Activated naive CD4-positive, alpha-beta T cell treated with anti-CD3 and anti-CD28 coated beads, Interleukin-2, amount 50 U/mL, for 24 hours (primary cell): ENCODE measurements around the gene DAPK3.
A peak's percentile ranks its signal among the peaks of the same experiment; 100 is the strongest.
"Not testable (repeated sequence)": the region's sequence is repeated elsewhere in the genome, so short reads cannot be mapped to it uniquely, and the experiment has no call there.

ENCODE experiments used
- H3K27ac Mint-ChIP-seq: one replicate; pipeline ENCODE4 v1.8.0; 2021; ENCODE audit warnings: mild to moderate bottlenecking, mixed read lengths
- H3K27me3 Mint-ChIP-seq: one replicate; pipeline ENCODE4 v1.8.0; 2021; ENCODE audit warnings: mixed read lengths
- H3K36me3 Mint-ChIP-seq: one replicate; pipeline ENCODE4 v1.8.0; 2021; ENCODE audit warnings: mixed read lengths
- H3K4me1 Mint-ChIP-seq: one replicate; pipeline ENCODE4 v1.8.0; 2021; ENCODE audit warnings: mixed read lengths
- H3K4me3 Mint-ChIP-seq: one replicate; pipeline ENCODE4 v1.8.0; 2021; ENCODE audit warnings: mild to moderate bottlenecking, mixed read lengths
- H3K9me3 Mint-ChIP-seq: one replicate; pipeline ENCODE4 v1.8.0; 2021; ENCODE audit warnings: mixed read lengths

DAPK3 gene

DNA sequence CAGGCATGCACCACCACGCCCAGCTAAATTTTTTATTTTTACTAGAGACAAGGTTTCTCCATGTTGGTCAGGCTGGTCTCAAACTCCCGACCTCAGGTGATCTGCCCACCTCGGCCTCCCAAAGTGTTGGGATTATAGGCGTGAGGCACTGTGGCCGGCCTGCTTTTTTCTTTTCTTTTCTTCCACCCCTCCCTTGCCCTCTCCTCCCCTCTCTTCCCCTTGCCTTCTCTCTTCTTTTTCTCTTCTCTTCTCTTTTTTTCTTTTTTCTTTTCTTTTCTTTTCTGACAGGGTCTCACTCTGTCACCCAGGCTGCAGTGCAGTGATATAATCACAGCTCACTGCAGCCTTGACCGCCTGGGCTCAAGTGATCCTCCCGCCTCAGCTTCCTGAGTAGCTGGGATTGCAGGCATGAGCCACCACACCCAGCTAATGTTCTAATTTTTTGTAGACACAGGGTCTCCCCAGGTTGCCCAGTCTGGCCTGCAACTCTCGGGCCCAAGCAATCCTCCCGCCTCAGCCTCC, 18.1 kb downstream of the DAPK3 start:
- H3K4me3 Mint-ChIP-seq, H3K27ac Mint-ChIP-seq, H3K27me3 Mint-ChIP-seq, H3K9me3 Mint-ChIP-seq, H3K36me3 Mint-ChIP-seq, H3K4me1 Mint-ChIP-seq: not testable (repeated sequence)

DNA sequence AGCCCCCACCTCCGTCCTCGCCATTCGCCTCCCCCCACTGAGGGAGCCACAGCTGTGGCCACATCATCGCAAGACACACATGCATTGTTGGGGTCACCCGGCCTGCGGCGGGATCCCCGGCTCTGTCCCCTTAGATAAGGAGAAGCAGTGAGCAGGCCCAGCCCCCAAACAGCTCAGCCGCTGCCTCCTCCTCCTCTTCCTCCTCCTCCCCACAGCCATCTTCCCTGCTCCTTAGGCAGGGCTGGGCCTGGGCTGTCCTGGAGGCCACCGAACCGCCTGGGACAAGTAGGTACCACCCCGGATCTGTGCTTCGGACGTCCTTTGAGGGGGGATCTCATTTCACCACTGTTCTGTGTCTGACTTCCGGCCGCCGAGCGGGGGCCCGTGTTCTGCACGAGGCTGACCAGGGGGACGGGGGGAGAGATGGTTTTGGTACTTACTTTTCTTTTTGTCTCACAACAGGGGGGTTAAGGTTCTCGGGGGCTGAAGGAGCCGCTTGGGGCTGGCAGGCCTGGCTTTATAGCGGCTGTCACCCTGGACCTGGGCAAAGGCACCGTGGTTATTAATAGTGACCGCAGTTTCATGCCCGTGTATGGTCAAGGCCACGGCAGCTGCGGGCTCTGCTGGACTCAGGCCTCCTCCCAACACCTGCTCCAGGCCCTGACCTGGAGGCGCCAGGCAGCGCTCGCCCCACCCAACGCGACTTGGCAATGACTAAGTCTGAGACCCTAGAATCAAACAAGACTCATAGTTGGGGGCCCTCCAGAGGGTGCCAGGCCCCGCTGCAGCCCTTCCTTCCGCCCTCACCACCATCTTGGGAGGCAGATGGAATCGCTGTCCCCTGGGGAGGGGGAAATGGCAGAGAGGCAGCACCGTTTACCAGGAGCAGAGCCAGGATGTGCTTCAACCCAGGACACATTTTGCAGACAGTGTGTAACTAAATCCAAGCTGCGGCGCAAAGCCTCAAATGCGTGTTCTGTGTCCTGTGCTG, 19.7 kb downstream of the DAPK3 start:
- no peaks in the 10 kb centered on the region for H3K36me3 Mint-ChIP-seq
- H3K9me3 Mint-ChIP-seq = no peaks in the 10 kb centered on the region
- peaks cover 7% of the 10 kb centered on the region for H3K4me1 Mint-ChIP-seq
- H3K4me3 Mint-ChIP-seq = peak overlapping the region; percentile 74
- peaks cover 2% of the 10 kb centered on the region for H3K27me3 Mint-ChIP-seq
- peak overlapping the region; percentile 8 for H3K27ac Mint-ChIP-seq

DNA sequence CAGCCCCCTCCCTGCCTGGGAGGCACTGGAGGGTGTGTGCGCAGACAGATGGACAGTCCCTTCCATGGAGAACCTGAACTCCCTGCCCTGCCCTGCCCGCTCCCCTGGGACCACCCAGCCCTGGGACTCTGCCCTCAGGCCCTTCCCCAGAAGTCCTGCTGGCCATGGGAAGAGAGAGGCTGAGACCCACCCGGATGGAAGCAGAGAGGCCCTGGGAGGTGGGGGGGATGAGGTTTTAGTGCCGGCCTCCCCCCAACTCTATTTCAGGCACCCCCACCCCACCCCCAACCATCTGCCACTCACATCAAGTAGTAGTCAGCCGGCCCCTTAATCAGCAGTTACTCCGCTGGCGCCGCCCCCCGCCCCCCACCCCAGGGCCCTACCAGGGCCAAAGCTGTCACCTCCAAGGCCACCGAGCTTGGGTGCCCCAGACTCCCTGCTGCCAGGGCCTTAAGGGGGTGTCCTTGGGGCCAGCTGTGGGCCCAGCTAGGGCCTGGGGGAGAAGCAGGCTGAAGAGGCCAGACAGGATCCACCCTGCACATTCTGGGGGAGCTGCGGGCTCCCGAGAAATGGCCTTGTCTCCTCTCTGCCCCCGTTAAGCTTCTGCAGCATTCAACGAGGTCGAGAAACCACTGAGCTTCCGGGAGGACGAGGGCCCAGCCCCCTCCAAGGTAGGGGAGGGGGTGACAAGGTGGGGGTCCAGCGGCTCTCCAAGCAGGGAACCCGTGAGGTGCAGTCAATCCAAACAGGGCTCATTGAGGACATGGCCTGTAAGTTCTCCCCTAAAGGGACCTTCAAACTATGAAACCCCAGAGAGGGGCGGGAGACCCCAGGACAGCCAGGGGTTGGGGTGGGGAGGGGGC, 20.7 kb downstream of the DAPK3 start:
- Mint-ChIP-seq H3K4me3 (no peak overlapping the region), H3K9me3 (no peaks in the 10 kb centered on the region), H3K27me3 (peaks cover 2% of the 10 kb centered on the region), H3K4me1 (peaks cover 7% of the 10 kb centered on the region), H3K27ac (no peak overlapping the region), H3K36me3 (no peaks in the 10 kb centered on the region)

DNA sequence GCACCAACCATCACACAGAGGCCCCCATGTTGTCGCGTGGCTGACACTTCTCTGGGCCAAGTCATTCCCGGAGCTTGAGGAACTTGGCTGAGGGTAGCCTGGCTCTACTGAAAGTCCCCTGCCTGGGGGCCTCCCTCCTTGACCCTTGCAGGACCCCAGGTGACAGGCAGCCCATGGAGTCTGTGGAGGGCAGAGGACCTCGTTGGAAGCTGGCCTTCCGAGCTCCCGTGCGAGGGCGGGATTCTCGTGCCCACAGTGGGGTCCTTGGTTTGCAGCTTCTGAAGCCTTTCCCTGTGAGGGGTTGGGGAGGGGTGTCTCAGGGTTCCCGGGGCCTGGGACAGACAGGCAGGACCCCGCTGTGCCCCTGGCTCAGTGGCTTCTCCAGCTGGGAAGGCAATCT, 21.6 kb downstream of the DAPK3 start:
- Mint-ChIP-seq H3K27ac (no peak overlapping the region), H3K4me3 (no peak overlapping the region), H3K36me3 (no peaks in the 10 kb centered on the region), H3K27me3 (peaks cover 2% of the 10 kb centered on the region), H3K9me3 (no peaks in the 10 kb centered on the region), H3K4me1 (peaks cover 7% of the 10 kb centered on the region)

DNA sequence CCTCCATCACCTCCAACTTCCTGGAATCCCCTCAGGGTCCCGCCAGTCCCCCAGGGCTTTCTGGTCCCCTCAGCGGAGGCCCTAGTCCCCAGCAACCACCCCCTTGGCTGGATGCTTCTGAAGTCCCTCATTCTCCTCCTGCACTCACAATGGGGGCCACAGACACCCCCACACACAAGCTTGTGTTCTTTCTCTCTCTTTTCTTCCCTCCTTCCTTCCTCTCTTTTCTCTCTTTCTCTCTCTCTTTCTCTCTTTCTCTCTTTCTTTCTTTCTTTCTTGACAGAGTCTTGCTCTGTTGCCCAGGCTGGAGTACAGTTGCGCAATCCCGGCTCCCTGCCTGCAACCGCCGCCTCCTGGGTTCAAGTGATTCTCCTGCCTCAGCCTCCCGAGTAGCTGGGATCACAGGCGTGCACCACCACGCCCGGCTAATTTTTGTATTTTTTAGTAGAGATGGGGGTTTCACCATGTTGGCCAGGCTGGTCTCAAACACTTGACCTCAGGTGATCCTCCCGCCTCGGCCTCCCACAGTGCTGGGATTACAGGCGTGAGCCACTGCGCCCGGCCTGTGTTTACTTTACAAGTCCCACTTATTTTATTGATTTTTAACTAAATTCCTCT, 23.5 kb downstream of the DAPK3 start:
- not testable (repeated sequence) for H3K27ac Mint-ChIP-seq, H3K4me3 Mint-ChIP-seq, H3K4me1 Mint-ChIP-seq

DNA sequence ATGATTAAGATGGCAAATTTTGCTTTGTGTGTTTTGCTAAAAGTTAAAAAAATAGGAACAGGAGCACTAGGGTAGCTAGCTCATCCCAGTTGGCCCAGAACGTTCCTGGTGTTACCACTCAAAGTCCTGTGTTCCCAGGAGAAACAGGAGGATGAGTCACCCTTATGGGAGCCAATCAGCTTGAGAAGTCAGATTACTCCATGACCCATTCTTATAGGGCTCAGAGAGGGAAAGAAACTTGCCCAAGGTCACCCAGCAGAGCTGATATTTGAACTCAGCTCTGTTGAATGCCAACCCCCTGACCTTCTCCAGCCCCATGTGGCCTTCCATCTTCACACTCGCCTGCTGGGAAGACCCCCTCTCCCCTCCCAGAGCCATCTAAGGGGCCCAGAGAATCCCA, 25.1 kb downstream of the DAPK3 start:
- no peaks in the 10 kb centered on the region for H3K36me3 Mint-ChIP-seq
- H3K4me1 Mint-ChIP-seq = no peaks in the 10 kb centered on the region
- H3K4me3 Mint-ChIP-seq = no peak overlapping the region
- no peak overlapping the region for H3K27ac Mint-ChIP-seq
- no peaks in the 10 kb centered on the region for H3K9me3 Mint-ChIP-seq
- H3K27me3 Mint-ChIP-seq = peaks cover 2% of the 10 kb centered on the region

More for the DNA sequence above, 23.5 kb downstream of the DAPK3 start:
- not testable (repeated sequence) for H3K9me3 Mint-ChIP-seq, H3K36me3 Mint-ChIP-seq, H3K27me3 Mint-ChIP-seq

DNA sequence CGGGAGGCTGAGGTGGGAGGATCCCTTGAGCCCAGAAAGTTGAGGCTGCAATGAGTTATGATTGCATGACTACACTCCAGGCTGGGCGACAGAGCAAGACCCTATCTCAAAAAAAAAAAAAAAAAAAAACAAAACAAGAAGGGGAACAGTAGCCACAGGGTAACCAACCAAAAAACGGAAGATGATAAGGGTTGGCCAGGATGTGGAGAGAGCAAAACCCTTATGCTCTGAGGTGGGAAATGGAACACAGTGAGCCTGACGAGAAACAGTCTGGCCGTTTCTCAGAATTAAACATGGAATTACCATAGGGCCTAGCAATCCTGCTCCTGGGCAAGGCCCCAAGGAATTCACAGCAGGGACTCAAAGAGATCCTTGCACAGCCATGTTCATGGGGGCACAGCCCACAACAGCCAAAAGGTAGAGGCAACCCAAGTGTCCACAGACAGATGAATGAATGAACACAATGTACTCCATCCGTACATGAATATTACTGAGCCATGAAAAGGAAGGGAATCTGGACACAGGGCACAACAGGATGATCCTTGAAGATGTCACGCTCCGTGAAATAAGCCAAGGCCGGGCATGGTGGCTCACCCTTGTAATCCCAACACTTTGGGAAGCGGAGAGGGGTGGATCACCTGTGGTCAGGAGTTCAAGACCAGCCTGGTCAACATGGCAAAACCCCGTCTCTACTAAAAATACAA, 26.7 kb downstream of the DAPK3 start:
- no peaks in the 10 kb centered on the region for H3K36me3 Mint-ChIP-seq
- H3K9me3 Mint-ChIP-seq = no peaks in the 10 kb centered on the region
- H3K4me3 Mint-ChIP-seq = no peak overlapping the region
- H3K27me3 Mint-ChIP-seq = peaks cover 2% of the 10 kb centered on the region
- H3K4me1 Mint-ChIP-seq = no peaks in the 10 kb centered on the region
- no peak overlapping the region for H3K27ac Mint-ChIP-seq

DNA sequence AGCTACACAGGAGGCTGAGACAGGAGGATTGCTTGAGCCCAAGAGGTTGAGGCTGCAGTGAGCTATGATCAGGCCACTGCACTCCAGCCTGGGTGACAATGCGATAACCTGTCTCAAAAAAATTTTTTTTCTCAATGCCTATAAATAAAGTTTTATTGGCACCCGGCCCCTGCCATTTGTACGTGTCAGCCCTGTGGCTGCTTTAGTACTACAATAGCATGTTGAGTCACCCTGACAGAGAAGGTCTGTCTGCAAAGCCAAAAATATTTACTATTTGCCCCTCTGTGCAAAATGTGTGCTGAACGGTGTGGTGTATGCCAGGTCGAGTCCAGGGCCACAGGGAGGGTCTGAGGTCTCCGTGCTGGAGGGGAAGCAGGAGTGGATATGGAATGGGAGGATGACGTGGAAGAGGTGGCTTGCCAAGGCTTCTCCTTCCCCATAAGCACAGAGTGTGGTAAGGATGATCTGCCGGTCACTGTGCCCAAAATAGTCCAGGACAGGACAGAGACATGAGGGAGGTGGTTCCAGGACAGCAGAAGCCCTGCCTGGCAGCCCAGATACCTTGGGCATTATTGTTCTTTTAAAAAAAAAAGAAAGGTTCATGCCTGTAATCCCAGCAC, 28.0 kb downstream of the DAPK3 start:
- no peaks in the 10 kb centered on the region for H3K9me3 Mint-ChIP-seq
- no peak overlapping the region for H3K4me3 Mint-ChIP-seq
- H3K27ac Mint-ChIP-seq = no peak overlapping the region
- H3K36me3 Mint-ChIP-seq = no peaks in the 10 kb centered on the region
- H3K27me3 Mint-ChIP-seq = no peaks in the 10 kb centered on the region
- H3K4me1 Mint-ChIP-seq = no peaks in the 10 kb centered on the region

DNA sequence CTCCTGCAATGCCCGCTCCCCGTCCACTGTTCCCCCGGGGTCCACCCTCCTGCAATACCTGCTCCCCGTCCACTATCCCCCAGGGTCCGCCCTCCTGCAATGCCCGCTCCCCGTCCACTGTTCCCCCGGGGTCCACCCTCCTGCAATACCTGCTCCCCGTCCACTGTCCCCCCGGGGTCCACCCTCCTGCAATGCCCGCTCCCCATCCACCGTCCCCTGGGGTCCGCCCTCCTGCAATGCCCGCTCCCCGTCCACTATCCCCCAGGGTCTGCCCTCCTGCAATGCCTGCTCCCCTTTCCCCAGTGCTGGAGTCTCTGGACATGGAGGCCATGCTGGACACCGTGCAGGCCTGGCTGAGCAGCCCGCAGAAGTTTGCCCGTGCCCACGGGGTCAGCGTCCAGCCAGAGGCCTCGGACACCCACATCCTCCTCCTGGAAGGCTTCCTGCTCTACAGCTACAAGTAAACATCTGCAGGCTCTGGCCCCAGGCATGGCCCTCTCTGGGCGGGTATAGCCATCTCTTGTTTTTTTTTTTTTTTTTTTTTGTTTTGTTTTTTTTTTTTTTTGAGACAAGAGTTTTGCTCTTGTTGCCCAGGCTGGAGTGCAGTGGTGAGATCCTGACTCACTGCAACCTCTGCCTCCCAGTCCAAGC, 32.5 kb downstream of the DAPK3 start:
- not testable (repeated sequence) for H3K4me3 Mint-ChIP-seq, H3K36me3 Mint-ChIP-seq, H3K4me1 Mint-ChIP-seq, H3K27ac Mint-ChIP-seq, H3K9me3 Mint-ChIP-seq, H3K27me3 Mint-ChIP-seq

DNA sequence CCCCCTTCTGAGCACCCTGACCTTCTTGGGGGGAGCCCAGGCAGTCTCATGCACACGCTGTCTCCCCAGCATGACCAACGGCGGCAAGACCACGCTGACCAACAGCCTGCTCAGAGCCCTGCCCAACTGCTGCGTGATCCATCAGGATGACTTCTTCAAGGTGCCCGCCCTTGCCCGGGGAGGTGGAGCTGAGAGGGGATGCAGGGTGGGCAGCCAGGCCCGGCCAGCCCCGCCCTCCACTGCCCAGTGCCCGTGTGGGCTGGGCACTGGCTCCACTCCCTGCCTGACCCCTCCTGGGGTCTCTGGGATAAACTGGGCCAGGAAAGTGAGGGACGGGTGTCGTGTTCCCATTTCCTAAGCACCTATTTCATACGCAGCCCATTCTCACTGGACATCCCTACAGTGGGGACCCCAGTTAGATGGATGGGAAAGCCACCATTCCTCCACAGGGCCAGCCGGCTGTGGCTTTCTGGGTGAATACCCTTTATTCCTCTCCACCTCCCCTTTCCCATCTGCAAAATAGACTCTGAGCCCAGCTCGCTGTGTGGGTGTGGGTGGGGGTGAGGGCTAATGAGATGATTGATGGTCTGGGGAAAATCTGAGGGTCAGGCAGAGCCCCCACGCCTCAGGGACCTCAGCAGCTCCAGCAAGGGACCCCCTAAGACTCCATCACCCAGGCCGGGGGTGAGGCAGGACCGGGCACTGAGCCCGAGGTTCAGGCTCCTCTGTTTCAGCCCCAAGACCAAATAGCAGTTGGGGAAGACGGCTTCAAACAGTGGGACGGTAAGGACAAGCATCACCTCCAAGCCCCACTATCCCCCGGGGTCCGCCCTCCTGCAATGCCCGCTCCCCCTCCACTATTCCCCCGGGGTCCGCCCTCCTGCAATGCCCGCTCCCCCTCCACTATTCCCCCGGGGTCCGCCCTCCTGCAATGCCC, 34.1 kb downstream of the DAPK3 start:
- peaks cover 4% of the 10 kb centered on the region for H3K27me3 Mint-ChIP-seq
- no peaks in the 10 kb centered on the region for H3K9me3 Mint-ChIP-seq
- H3K27ac Mint-ChIP-seq = no peak overlapping the region
- no peaks in the 10 kb centered on the region for H3K4me1 Mint-ChIP-seq
- H3K4me3 Mint-ChIP-seq = no peak overlapping the region
- H3K36me3 Mint-ChIP-seq = no peaks in the 10 kb centered on the region

DNA sequence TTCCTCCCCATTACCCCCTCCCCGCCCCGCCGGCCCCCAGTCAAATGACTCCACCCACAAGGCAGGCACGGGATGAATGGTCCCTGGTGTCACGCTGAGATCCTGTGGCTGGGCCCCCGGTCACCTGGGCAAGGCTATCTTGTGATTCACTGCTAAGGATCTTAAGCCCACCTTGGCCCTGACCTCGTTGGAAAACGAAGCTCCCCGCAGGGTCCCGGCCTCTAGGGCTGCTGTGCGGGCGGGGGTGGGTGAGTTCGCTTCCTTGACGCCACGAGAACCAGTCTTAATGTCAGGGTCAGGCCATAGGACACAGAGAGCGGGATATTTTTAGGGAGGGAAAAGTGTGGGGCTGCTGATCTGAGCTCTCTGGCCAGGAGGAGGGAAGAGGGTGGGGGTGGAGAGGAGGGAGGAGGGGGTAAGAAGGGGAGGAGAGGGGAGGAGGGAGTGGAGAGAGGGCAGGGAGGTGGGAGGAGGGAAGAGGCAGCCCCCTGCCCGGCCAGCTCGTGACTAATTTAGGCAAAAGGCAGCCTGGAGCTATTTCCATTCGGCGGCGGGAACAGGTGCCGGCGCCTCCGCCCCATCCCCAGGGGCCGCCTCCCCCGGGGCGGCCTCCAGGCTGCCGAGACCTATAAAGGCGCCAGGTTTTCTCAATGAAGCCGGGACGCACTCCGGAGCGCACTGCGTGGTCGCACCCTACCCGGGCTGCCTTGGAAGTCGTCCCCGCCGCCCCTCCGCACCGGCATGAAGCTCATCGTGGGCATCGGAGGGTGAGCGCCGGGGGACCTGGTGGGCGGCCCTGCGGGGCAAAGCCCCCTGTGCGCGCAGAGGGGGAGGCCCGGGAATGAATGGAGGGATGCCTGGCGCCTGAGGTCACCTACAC, 37.7 kb downstream of the DAPK3 start, which contains the start of gene NMRK2:
TSS of gene NMRK2 (plus strand) at position 139 of the 880 bp plus-strand sequence. CDS start at position 742, 603 bp downstream.
- Mint-ChIP-seq H3K36me3 (no peaks in the 10 kb centered on the region), H3K9me3 (no peaks in the 10 kb centered on the region), H3K4me3 (no peak within 1 kb of the TSS), H3K4me1 (no peaks in the 10 kb centered on the region), H3K27me3 (peaks cover 4% of the 10 kb centered on the region), H3K27ac (no peak within 1 kb of the TSS)

DNA sequence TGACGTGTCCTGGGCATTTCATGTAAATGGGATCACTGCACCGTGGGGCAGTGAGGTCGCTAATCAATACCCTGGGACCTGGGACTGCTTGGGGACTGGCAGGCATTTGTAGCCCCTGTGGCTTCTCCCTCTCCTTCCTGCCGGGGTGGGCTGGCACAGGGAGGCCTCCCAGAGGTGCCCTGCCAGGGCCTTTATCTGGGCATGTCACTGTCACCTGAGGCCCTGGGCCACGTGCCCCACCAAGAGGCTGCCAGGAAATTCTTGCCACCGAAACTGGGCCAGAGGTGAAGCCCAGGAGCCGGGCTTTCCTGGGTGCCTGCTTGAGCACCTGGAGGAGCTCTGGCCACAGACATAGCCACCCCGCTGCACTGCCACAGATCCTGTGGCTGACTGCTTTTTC, 39.9 kb downstream of the DAPK3 start:
- Mint-ChIP-seq H3K9me3 (no peaks in the 10 kb centered on the region), H3K36me3 (no peaks in the 10 kb centered on the region), H3K27me3 (peaks cover 4% of the 10 kb centered on the region), H3K27ac (no peak overlapping the region), H3K4me3 (no peak overlapping the region), H3K4me1 (no peaks in the 10 kb centered on the region)

DNA sequence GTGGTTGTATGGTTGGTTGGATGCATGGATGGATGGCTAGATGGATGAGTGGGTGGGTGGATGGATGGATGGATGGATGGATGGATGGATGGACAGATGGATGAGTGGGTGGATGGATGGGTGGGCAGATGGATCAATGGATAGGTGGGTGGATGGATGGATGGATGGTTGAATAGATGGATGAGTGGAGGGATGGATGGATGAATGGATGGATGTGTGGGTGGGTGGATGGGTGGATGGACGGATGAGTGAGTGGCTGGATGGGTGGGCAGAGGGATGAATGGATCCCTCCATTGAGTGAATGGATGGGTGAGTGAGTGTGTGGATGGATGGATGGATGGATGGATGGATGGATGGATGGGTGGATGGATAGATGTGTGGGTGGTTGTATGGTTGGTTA, 47.0 kb downstream of the DAPK3 start:
- Mint-ChIP-seq H3K27me3 (peaks cover 5% of the 10 kb centered on the region), H3K9me3 (no peaks in the 10 kb centered on the region), H3K4me3 (no peak overlapping the region)

More for the DNA sequence above, 47.0 kb downstream of the DAPK3 start:
- no peak overlapping the region for H3K27ac Mint-ChIP-seq
- H3K36me3 Mint-ChIP-seq = peaks cover 2% of the 10 kb centered on the region
- no peaks in the 10 kb centered on the region for H3K4me1 Mint-ChIP-seq
